GM23248 (cell line): ENCODE measurements around the gene GEMIN4. TPM values are rescaled to one million over a fixed set of nuclear protein-coding genes. Genes with fewer than 3 reads are reported as not detected.
"Not testable (repeated sequence)": the region's sequence is repeated elsewhere in the genome, so short reads cannot be mapped to it uniquely, and the experiment has no call there.

ENCODE experiments used
- DNase-seq: peaks from one replicate; pipeline ENCODE4 v3.0.0-alpha.2; 2015
- H2AFZ ChIP-seq: fragments of 200-600 bp; sonication (generic); 2 replicates; pipeline ENCODE4 v1.6.1; 2016; ENCODE audit warnings: antibody characterized with exemption
- H3F3A ChIP-seq: fragments of 200-600 bp; sonication (generic); 2 replicates; pipeline ENCODE4 v1.6.1; 2016; ENCODE audit warnings: mild to moderate bottlenecking, antibody characterized with exemption, mixed run types; ENCODE audit not compliant: insufficient read depth
- H3K27ac ChIP-seq: fragments of 200-600 bp; sonication (generic); 2 replicates; pipeline ENCODE4 v1.5.1; 2016; ENCODE audit warnings: mild to moderate bottlenecking
- H3K27me3 ChIP-seq: fragments of 200-600 bp; sonication (generic); replicated peaks from 2 replicates; pipeline ENCODE4 v1.6.1; 2016; ENCODE audit warnings: mild to moderate bottlenecking; ENCODE audit not compliant: insufficient read depth
- H3K36me3 ChIP-seq: fragments of 200-600 bp; sonication (generic); 2 replicates; pipeline ENCODE4 v1.6.1; 2016; ENCODE audit warnings: low read depth, mild to moderate bottlenecking
- H3K4me1 ChIP-seq: fragments of 200-600 bp; sonication (generic); 2 replicates; pipeline ENCODE4 v1.6.1; 2016; ENCODE audit warnings: mild to moderate bottlenecking; ENCODE audit not compliant: insufficient read depth
- H3K4me2 ChIP-seq: fragments of 200-600 bp; sonication (generic); one replicate; pipeline ENCODE4 v1.6.1; 2016; ENCODE audit warnings: mild to moderate bottlenecking; ENCODE audit not compliant: unreplicated experiment
- H3K4me3 ChIP-seq: fragments of 200-600 bp; sonication (generic); 2 replicates; pipeline ENCODE4 v1.5.1; 2016; ENCODE audit warnings: mild to moderate bottlenecking
- H3K79me2 ChIP-seq: fragments of 200-600 bp; sonication (generic); 2 replicates; pipeline ENCODE4 v1.6.1; 2016; ENCODE audit warnings: mild to moderate bottlenecking; ENCODE audit not compliant: insufficient read depth
- H3K9ac ChIP-seq: fragments of 200-600 bp; sonication (generic); 2 replicates; pipeline ENCODE4 v1.6.1; 2016; ENCODE audit warnings: mild to moderate bottlenecking
- H3K9me2 ChIP-seq: fragments of 200-600 bp; sonication (generic); 2 replicates; pipeline ENCODE4 v1.6.1; 2016; ENCODE audit warnings: mixed run types, mild to moderate bottlenecking, moderate library complexity; ENCODE audit not compliant: insufficient read depth
- H3K9me3 ChIP-seq: fragments of 200-600 bp; sonication (generic); one replicate; pipeline ENCODE4 v1.6.1; 2017; ENCODE audit warnings: low read depth
- H4K20me1 ChIP-seq: fragments of 200-600 bp; sonication (generic); 2 replicates; pipeline ENCODE4 v1.6.0; 2016; ENCODE audit not compliant: insufficient read depth
- EZH2 ChIP-seq: fragments of 200-600 bp; sonication (generic); IDR thresholded peaks from 2 replicates; pipeline ENCODE4 v1.6.1; 2018; ENCODE audit warnings: antibody characterized with exemption, mild to moderate bottlenecking; ENCODE audit not compliant: insufficient read depth, poor library complexity, severe bottlenecking
- EZH2phosphoT487 ChIP-seq: fragments of 200-600 bp; sonication (generic); IDR thresholded peaks from 2 replicates; pipeline ENCODE4 v1.6.1; 2018; ENCODE audit warnings: antibody characterized with exemption, moderate library complexity, mild to moderate bottlenecking, low read depth; ENCODE audit not compliant: insufficient read depth
- WGBS, 2 experiments: methylation state at CpG; one replicate each; pipeline ENCODE4 v1.1.6; 2015 to 2017; ENCODE audit warnings: low lambda C conversion rate in 2 of 2, low coverage in 1 of 2; ENCODE audit errors: missing lambda C conversion rate in 2 of 2; 5-methylcytosine and 5-hydroxymethylcytosine counted together
- in situ Hi-C: fragments of 300-500 bp; cut with MboI; formaldehyde crosslinking; loops from 2 replicates; pipeline ENCODE4 v1.15.0; 2020
- polyA plus RNA-seq: library from polyadenylated mRNA; unstranded; fragments of >200 nt; fragmentation: Nextera tagmentation; extraction: Ambion mirVana; gene quantifications from 2 replicates; pipeline ENCODE4 v1.2.1, GENCODE V29; 2016
- total RNA-seq: library from RNA; depleted of rRNA; stranded (reverse); fragments of >200 nt; shearing (Covaris generic); gene quantifications from 2 replicates; pipeline ENCODE4 v1.2.3, GENCODE V29; 2014

Gene GEMIN4
- total and polyA plus RNA-seq, 2 experiments from 2014 or later: 11.1 to 18.2 TPM

DNA sequence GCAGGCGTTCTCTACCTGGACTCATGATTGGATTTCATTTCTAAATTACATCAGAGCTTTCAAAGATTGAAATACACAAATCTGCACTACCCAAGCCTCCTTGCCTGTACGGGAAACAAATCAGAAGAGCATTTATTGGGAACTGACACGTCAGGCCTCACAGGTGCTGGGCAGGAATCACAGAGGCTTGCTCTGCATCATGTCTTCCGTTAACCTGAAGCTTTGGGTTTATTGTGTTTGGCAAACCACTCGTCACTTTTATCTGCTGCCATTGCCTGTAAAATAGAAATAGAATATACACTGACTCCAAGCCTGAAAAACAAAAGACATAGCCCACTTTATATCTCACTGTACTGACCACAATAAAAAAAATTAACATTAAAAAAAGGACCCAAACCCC is 7.9 kb upstream of the GEMIN4 start:
- 95 to 99% methylated on average over 5 of the region's 5 CpGs for WGBS, 2 experiments
- Histone ChIP-seq H4K20me1 (no peaks in the 10 kb centered on the region), H3K9me3 (no peaks in the 10 kb centered on the region), H3K27ac (no peak overlapping the region), H3K36me3 (peaks cover 26% of the 10 kb centered on the region; the same call in 1 of the 2 replicates), H3K4me3 (no peak overlapping the region), H3K4me2 (no peak overlapping the region), H3F3A (peaks cover 1% of the 10 kb centered on the region; the same call in 1 of the 2 replicates), H2AFZ (no peak overlapping the region), H3K4me1 (no peaks in the 10 kb centered on the region), H3K27me3 (no peaks in the 10 kb centered on the region), H3K79me2 (no peaks in the 10 kb centered on the region), H3K9ac (no peak overlapping the region), H3K9me2 (no peaks in the 10 kb centered on the region)
- TF ChIP-seq EZH2: no peak
- no peak for TF ChIP-seq EZH2phosphoT487
- no peak for DNase-seq
- in situ Hi-C loops: no loop called here

DNA sequence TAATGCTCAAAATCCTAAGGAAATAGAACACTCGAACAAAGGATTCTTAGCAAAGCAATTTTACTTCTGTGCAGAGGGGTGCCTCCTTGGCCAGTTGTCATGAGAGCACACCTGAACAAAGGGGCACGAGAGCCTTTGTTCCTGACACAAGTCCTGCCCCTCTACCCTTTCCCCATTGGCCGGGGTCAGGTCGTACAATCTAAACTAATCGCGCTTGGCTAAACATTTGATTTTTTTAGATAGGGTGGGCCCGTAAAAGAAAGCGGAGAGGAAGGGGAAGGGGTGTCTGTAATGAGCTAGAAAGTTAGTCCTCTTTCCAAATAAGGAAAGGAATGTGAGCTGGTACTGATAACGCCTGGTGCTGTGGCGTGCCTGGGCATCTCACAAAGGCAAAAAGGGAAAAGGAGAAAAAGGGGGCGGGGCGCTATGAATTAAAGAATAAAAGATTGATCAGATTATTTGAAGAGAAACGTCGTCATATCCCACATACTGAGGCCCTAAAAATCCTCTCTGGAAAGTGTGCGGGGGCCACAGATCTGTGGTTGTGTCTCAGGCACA is 4.0 kb upstream of the GEMIN4 start:
- H3K9me3 ChIP-seq, H3K27me3 ChIP-seq, H3K4me1 ChIP-seq, DNase-seq, H3K4me2 ChIP-seq, H4K20me1 ChIP-seq, in situ Hi-C loops, H2AFZ ChIP-seq, H3K27ac ChIP-seq, H3K4me3 ChIP-seq, H3K9ac ChIP-seq, H3K9me2 ChIP-seq, H3K79me2 ChIP-seq: not testable (repeated sequence)
- WGBS, 2 experiments: 81 to 83% methylated on average over 15 of the region's 15 CpGs
- Histone ChIP-seq H3F3A (peaks cover 15% of the 10 kb centered on the region), H3K36me3 (peaks cover 16% of the 10 kb centered on the region; the same call in 1 of the 2 replicates)

DNA sequence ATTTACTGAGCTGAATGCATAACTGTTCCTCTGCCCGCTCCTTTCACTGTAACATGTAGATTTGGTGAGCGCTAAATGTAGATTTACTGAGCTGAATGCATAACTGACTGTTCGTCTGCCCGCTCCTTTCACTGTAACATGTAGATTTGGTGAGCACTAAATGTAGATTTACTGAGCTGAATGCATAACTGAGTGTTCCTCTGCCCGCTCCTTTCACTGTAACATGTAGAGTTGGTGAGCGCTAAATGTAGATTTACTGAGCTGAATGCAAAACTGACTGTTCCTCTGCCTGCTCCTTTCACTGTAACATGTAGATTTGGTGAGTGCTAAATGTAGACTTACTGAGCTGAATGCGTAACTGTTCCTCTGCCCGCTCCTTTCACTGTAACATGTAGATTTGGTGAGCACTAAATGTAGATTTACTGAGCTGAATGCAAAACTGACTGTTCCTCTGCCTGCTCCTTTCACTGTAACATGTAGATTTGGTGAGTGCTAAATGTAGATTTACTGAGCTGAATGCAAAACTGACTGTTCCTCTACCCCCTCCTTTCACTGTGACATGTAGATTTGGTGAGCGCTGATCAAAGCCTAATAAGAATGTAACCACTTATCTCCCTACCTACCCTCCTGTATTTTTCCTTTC is 3.4 kb upstream of the GEMIN4 start:
- 98% methylated on average over 9 of the region's 9 CpGs for WGBS, 2 experiments
- Histone ChIP-seq H3K36me3 (peaks cover 16% of the 10 kb centered on the region; the same call in 1 of the 2 replicates), H3K79me2 (peaks cover 14% of the 10 kb centered on the region), H3F3A (peaks cover 15% of the 10 kb centered on the region)
- H2AFZ ChIP-seq, H3K9me3 ChIP-seq, H3K4me2 ChIP-seq, in situ Hi-C loops, H3K9me2 ChIP-seq, H3K4me1 ChIP-seq, DNase-seq, H3K27ac ChIP-seq, H3K27me3 ChIP-seq, H4K20me1 ChIP-seq, H3K4me3 ChIP-seq, H3K9ac ChIP-seq: not testable (repeated sequence)

DNA sequence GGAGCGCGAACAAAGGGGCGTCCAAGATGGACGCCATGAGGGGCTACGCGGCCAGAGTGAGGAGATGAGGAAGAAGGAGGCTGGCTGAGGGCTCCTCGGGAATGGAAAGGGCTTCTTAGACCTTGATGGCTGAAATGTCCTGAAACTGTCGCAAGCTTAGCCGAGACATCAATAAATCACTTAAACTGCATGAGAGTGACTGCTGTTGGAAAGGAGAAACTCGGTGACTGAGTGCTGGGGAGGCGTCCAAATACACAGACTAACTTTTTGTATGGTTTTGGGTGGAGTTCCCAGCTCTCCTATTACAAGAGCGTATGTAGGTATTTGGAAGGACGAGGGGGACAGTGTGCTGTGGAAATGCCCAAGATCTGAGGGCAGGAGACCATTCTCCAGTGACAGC is 1.4 kb upstream of the GEMIN4 start:
- Histone ChIP-seq H3K36me3 (no peaks in the 10 kb centered on the region), H3K9me3 (no peaks in the 10 kb centered on the region)
- no peak for TF ChIP-seq EZH2phosphoT487
- TF ChIP-seq EZH2: no peak

More for the DNA sequence above, 1.4 kb upstream of the GEMIN4 start:
- H3K27ac ChIP-seq: no peak overlapping the region
- in situ Hi-C loops: no loop called here
- H3K9ac ChIP-seq: no peak overlapping the region
- DNase-seq: no peak
- no peaks in the 10 kb centered on the region for H3K27me3 ChIP-seq
- no peak overlapping the region for H3K4me3 ChIP-seq
- H3K4me2 ChIP-seq: no peak overlapping the region
- WGBS, 2 experiments: 44 to 54% methylated on average over 11 to 13 of the region's 13 CpGs
- no peaks in the 10 kb centered on the region for H3K9me2 ChIP-seq
- peaks cover 15% of the 10 kb centered on the region for H3F3A ChIP-seq
- H3K79me2 ChIP-seq: peaks cover 31% of the 10 kb centered on the region
- peaks cover 11% of the 10 kb centered on the region; the same call in 1 of the 2 replicates for H3K4me1 ChIP-seq
- no peaks in the 10 kb centered on the region for H4K20me1 ChIP-seq
- no peak overlapping the region; the same call in 1 of the 2 replicates for H2AFZ ChIP-seq
